H9 (cell line): ENCODE data around the gene PPP1R13B. TPM values are rescaled to one million over a fixed set of nuclear protein-coding genes. Genes with fewer than 3 reads are reported as not detected.
A peak's percentile ranks its signal among the peaks of the same experiment; 100 is the strongest.

Experiments
- DNase-seq: peaks from one replicate; pipeline ENCODE4 v3.0.0-alpha.2; 2017
- H2AFZ ChIP-seq: one replicate; pipeline ENCODE4 v1.6.1; 2013; ENCODE audit warnings: mild to moderate bottlenecking, low read length, control low read depth, moderate library complexity
- H2AK5ac ChIP-seq: 2 replicates; pipeline ENCODE4 v1.6.1; 2013; ENCODE audit warnings: low read length, control low read depth, mixed read lengths; ENCODE audit not compliant: insufficient read length
- H2BK120ac ChIP-seq: one replicate; pipeline ENCODE4 v1.6.1; 2013; ENCODE audit warnings: low read depth, mild to moderate bottlenecking, low read length, control low read depth, inconsistent platforms; ENCODE audit not compliant: poor library complexity, severe bottlenecking
- H2BK12ac ChIP-seq: 2 replicates; pipeline ENCODE4 v1.6.1; 2013; ENCODE audit warnings: low read length, control low read depth, mixed read lengths, low read depth; ENCODE audit not compliant: insufficient read length
- H2BK15ac ChIP-seq: 2 replicates; pipeline ENCODE4 v1.6.1; 2013; ENCODE audit warnings: low read depth, low read length, control low read depth
- H2BK20ac ChIP-seq: one replicate; pipeline ENCODE4 v1.6.1; 2013; ENCODE audit warnings: low read depth, mild to moderate bottlenecking, low read length, control low read depth, inconsistent platforms; ENCODE audit not compliant: poor library complexity, severe bottlenecking
- H2BK5ac ChIP-seq: 2 replicates; pipeline ENCODE4 v1.6.1; 2013; ENCODE audit warnings: low read length, control low read depth, mixed read lengths; ENCODE audit not compliant: insufficient read length
- H3K14ac ChIP-seq: 2 replicates; pipeline ENCODE4 v1.6.1; 2013; ENCODE audit warnings: low read length, control low read depth; ENCODE audit not compliant: insufficient read depth
- H3K18ac ChIP-seq: 2 replicates; pipeline ENCODE4 v1.6.1; 2013; ENCODE audit warnings: low read depth, mild to moderate bottlenecking, mixed read lengths, low read length, control low read depth; ENCODE audit not compliant: insufficient read length
- H3K23ac ChIP-seq: 2 replicates; pipeline ENCODE4 v1.6.1; 2013; ENCODE audit warnings: low read length, control low read depth, mixed read lengths, low read depth; ENCODE audit not compliant: insufficient read length
- H3K23me2 ChIP-seq: 2 replicates; pipeline ENCODE4 v1.6.1; 2013; ENCODE audit warnings: low read depth, mild to moderate bottlenecking, mixed read lengths, low read length, control low read depth; ENCODE audit not compliant: insufficient read length, poor library complexity, severe bottlenecking
- H3K27ac ChIP-seq: 2 replicates; pipeline ENCODE4 v1.5.1; 2013; ENCODE audit warnings: low read length, control low read depth, mixed read lengths, low read depth; ENCODE audit not compliant: insufficient read length
- H3K27me3 ChIP-seq: 2 replicates; pipeline ENCODE4 v1.6.1; 2013; ENCODE audit warnings: low read length, control low read depth, inconsistent platforms; ENCODE audit not compliant: insufficient read depth
- H3K4ac ChIP-seq: 2 replicates; pipeline ENCODE4 v1.6.1; 2013; ENCODE audit warnings: low read depth, mild to moderate bottlenecking, control low read depth, inconsistent platforms, low read length, moderate library complexity
- H3K4me1 ChIP-seq: 2 replicates; pipeline ENCODE4 v1.6.1; 2013; ENCODE audit warnings: low read length, control low read depth, inconsistent platforms; ENCODE audit not compliant: insufficient read depth
- H3K4me2 ChIP-seq: 2 replicates; pipeline ENCODE4 v1.6.1; 2013; ENCODE audit warnings: low read length, control low read depth, mixed read lengths; ENCODE audit not compliant: insufficient read length, insufficient read depth
- H3K56ac ChIP-seq: 2 replicates; pipeline ENCODE4 v1.6.1; 2013; ENCODE audit warnings: low read depth, mild to moderate bottlenecking, mixed read lengths, low read length, control low read depth; ENCODE audit not compliant: insufficient read length
- H3K79me1 ChIP-seq: 2 replicates; pipeline ENCODE4 v1.6.1; 2013; ENCODE audit warnings: low read depth, mild to moderate bottlenecking, moderate library complexity, low read length, control low read depth, inconsistent platforms; ENCODE audit not compliant: insufficient read depth, poor library complexity, severe bottlenecking
- H3K79me2 ChIP-seq: 2 replicates; pipeline ENCODE4 v1.6.1; 2013; ENCODE audit warnings: low read length, control low read depth, inconsistent platforms; ENCODE audit not compliant: insufficient read depth
- H3K9ac ChIP-seq: 2 replicates; pipeline ENCODE4 v1.6.1; 2013; ENCODE audit warnings: low read length, control low read depth, mixed read lengths; ENCODE audit not compliant: insufficient read length; ENCODE audit errors: extremely low read depth
- H3K9me3 ChIP-seq: one replicate; pipeline ENCODE4 v1.6.1; 2013; ENCODE audit warnings: low read depth, low read length, inconsistent platforms; ENCODE audit not compliant: control insufficient read depth
- H3T11ph ChIP-seq: one replicate; pipeline ENCODE4 v1.6.1; 2013; ENCODE audit warnings: mild to moderate bottlenecking, low read length, control low read depth, inconsistent platforms
- H4K20me1 ChIP-seq: one replicate; pipeline ENCODE4 v1.6.1; 2013; ENCODE audit not compliant: control insufficient read depth, insufficient read length, insufficient read depth
- H4K5ac ChIP-seq: 2 replicates; pipeline ENCODE4 v1.6.1; 2013; ENCODE audit warnings: low read depth, mild to moderate bottlenecking, mixed read lengths, low read length, control low read depth; ENCODE audit not compliant: insufficient read length
- H4K8ac ChIP-seq: replicated peaks from 2 replicates; pipeline ENCODE4 v1.6.1; 2013; ENCODE audit warnings: low read length, control low read depth, mixed read lengths, low read depth; ENCODE audit not compliant: insufficient read length
- H4K91ac ChIP-seq: 2 replicates; pipeline ENCODE4 v1.6.1; 2013; ENCODE audit warnings: low read depth, mild to moderate bottlenecking, moderate library complexity, mixed read lengths, low read length, control low read depth; ENCODE audit not compliant: insufficient read length
- H3K27ac Mint-ChIP-seq, 3 experiments: 2 replicates in 2 of 3; 3 replicates in 1 of 3; pipeline ENCODE4 v1.8.0; 2020 to 2021; ENCODE audit warnings: mixed read lengths in 3 of 3, mild to moderate bottlenecking in 1 of 3, moderate library complexity in 1 of 3
- H3K27me3 Mint-ChIP-seq: 2 replicates; pipeline ENCODE4 v1.8.0; 2021; ENCODE audit warnings: low read depth, mild to moderate bottlenecking, moderate library complexity, mixed read lengths
- H3K36me3 Mint-ChIP-seq, 3 experiments: 2 replicates in 2 of 3; 3 replicates in 1 of 3; pipeline ENCODE4 v1.8.0; 2020 to 2021; ENCODE audit warnings: low read depth in 3 of 3, mixed read lengths in 3 of 3; ENCODE audit not compliant: insufficient read depth in 1 of 3
- H3K4me1 Mint-ChIP-seq, 2 experiments: 2 replicates each; pipeline ENCODE4 v1.8.0; 2020; ENCODE audit warnings: mixed read lengths in 2 of 2
- H3K4me3 Mint-ChIP-seq, 2 experiments: 2 replicates in 1 of 2; 3 replicates in 1 of 2; pipeline ENCODE4 v1.8.0; 2020 to 2021; ENCODE audit warnings: mild to moderate bottlenecking in 2 of 2, mixed read lengths in 2 of 2, moderate library complexity in 1 of 2
- H3K9me3 Mint-ChIP-seq, 2 experiments: 2 replicates in 1 of 2; 3 replicates in 1 of 2; pipeline ENCODE4 v1.8.0; 2020; ENCODE audit warnings: mild to moderate bottlenecking in 2 of 2, mixed read lengths in 2 of 2, moderate library complexity in 1 of 2
- CTCF ChIP-seq: fragments of 200-600 bp; sonication (generic); conservative IDR thresholded peaks from 3 replicates; pipeline ENCODE4 v1.8.0; 2021; ENCODE audit warnings: antibody characterized with exemption, mild to moderate bottlenecking
- WGBS: extraction: QIAGEN DNeasy Blood & Tissue Kit; methylation state at CpG from one replicate; pipeline ENCODE4 v1.1.7; 2013; ENCODE audit warnings: missing lambda C conversion rate, low lambda C conversion rate, mixed read lengths; ENCODE audit not compliant: insufficient read length; ENCODE audit errors: extremely low coverage; 5-methylcytosine and 5-hydroxymethylcytosine counted together
- total RNA-seq: library from RNA; stranded (reverse); gene quantifications from 2 replicates; pipeline ENCODE4 v1.2.1, GENCODE V29; 2021

PPP1R13B gene
- total RNA-seq, 1 experiment from 2014 or later = 6.0 TPM

GRCh38 chr14:103880348-103881267 lies 33.2 kb upstream of the PPP1R13B start:
- Histone ChIP-seq H3K14ac (no peak overlapping the region), H2BK15ac (no peak overlapping the region), H3K9me3 (no peaks in the 10 kb centered on the region), H3K4me1 (peaks cover 3% of the 10 kb centered on the region; the same call in 1 of the 2 replicates), H3K18ac (no peak overlapping the region), H3K56ac (no peak overlapping the region), H2BK120ac (no peak overlapping the region), H3T11ph (no peak overlapping the region), H3K23ac (no peak overlapping the region), H3K23me2 (no peaks in the 10 kb centered on the region), H3K79me2 (no peaks in the 10 kb centered on the region), H2AFZ (no peak overlapping the region), H4K5ac (no peak overlapping the region), H4K8ac (no peak overlapping the region), H3K4ac (no peak overlapping the region), H3K79me1 (no peaks in the 10 kb centered on the region), H3K27ac (no peak overlapping the region), H4K91ac (no peak overlapping the region), H4K20me1 (no peaks in the 10 kb centered on the region), H3K27me3 (no peaks in the 10 kb centered on the region), H3K9ac (no peak overlapping the region), H2BK12ac (no peak overlapping the region), H2BK5ac (no peak overlapping the region), H2AK5ac (no peak overlapping the region), H2BK20ac (no peak overlapping the region), H3K4me2 (no peak overlapping the region)
- no peak overlapping the region; a peak in 1 of 7 replicates for H3K27ac Mint-ChIP-seq
- no peaks in the 10 kb centered on the region for H3K9me3 Mint-ChIP-seq
- peaks cover 14 to 16% of the 10 kb centered on the region in 2 experiments for H3K4me1 Mint-ChIP-seq
- no peak for DNase-seq
- no CpG with 5 or more reads among the region's 23 CpGs for WGBS
- TF ChIP-seq CTCF = no peak
- no peaks in the 10 kb centered on the region for H3K36me3 Mint-ChIP-seq
- H3K27me3 Mint-ChIP-seq = no peaks in the 10 kb centered on the region
- peak overlapping the region in 1 of 2 experiments; percentile 58; a peak in 1 of 5 replicates for H3K4me3 Mint-ChIP-seq
